Transverse colon (tissue), 4 donors: ENCODE measurements around the gene TRPV4. TPM values are rescaled to one million over a fixed set of nuclear protein-coding genes. Genes with fewer than 3 reads are reported as not detected.

Experiments
- DNase-seq: peaks from one replicate; pipeline ENCODE4 v3.0.0-alpha.2; 2019
- H3K27ac ChIP-seq, 4 donors: fragments of 200-600 bp; sonication (generic); 2 replicates each; pipeline ENCODE4 v1.5.1; 2016 to 2018; ENCODE audit warnings: inconsistent platforms in 4 of 4
- H3K27me3 ChIP-seq: fragments of 200-600 bp; sonication (generic); 2 replicates; pipeline ENCODE4 v1.5.1; 2017; ENCODE audit warnings: inconsistent platforms
- H3K36me3 ChIP-seq, 4 donors: fragments of 200-600 bp; sonication (generic); 2 replicates each; pipeline ENCODE4 v1.5.1; 2017 to 2019; ENCODE audit warnings: inconsistent platforms in 4 of 4
- H3K4me1 ChIP-seq, 4 donors: fragments of 200-600 bp; sonication (generic); 2 replicates each; pipeline ENCODE4 v1.5.1; 2017 to 2020; ENCODE audit warnings: inconsistent platforms in 4 of 4
- H3K4me3 ChIP-seq, 4 donors: fragments of 200-600 bp; sonication (generic); 1 replicate in 1 of 4; 2 replicates in 3 of 4; pipeline versions ENCODE4 v1.5.1 to v1.6.1; 2017 to 2019; ENCODE audit warnings: inconsistent platforms in 4 of 4
- H3K9me3 ChIP-seq, 2 donors: fragments of 200-600 bp; sonication (generic); 2 replicates each; pipeline ENCODE4 v1.5.1; 2017 to 2019; ENCODE audit warnings: inconsistent platforms in 2 of 2
- EP300 ChIP-seq: sonication (generic); formaldehyde crosslinking; IDR thresholded peaks from one replicate; pipeline ENCODE4 v1.6.1; 2017; ENCODE audit warnings: antibody characterized with exemption, low read depth
- POLR2A ChIP-seq: fragments of 450-650 bp; IDR thresholded peaks from one replicate; pipeline ENCODE4 v1.6.1; 2016; ENCODE audit warnings: antibody characterized with exemption, mild to moderate bottlenecking, moderate library complexity
- POLR2AphosphoS5 ChIP-seq, 3 donors: sonication (generic); formaldehyde crosslinking; IDR thresholded peaks; one replicate each; pipeline ENCODE4 v1.6.1; 2016; ENCODE audit warnings: antibody characterized with exemption in 3 of 3
- WGBS, 2 donors: methylation state at CpG; one replicate each; pipeline ENCODE4 v1.1.5; 2018; ENCODE audit warnings: low coverage in 1 of 2; 5-methylcytosine and 5-hydroxymethylcytosine counted together
- in situ Hi-C, 4 donors: fragments of 200-750 bp; cut with MboI; loops; one replicate each; pipeline versions ENCODE4 v1.15.0 to v1.15.1; 2017; ENCODE audit warnings: low sequenced_read_pairs in 3 of 4, low pct_ligation_motif_present in 1 of 4, low pct_unique_long_range_greater_than_20kb in 1 of 4
- intact Hi-C: fragments of 100-400 bp; cut with DNase I; formaldehyde crosslinking; loops from one replicate; pipeline ENCODE4 v1.15.1; 2023; ENCODE audit warnings: low total_unique reads
- total RNA-seq, 4 donors: library from RNA; depleted of rRNA; stranded (reverse); fragments of >200 nt; gene quantifications; one replicate each; pipeline ENCODE4 v1.1.0, GENCODE V29; 2016
- TF ChIP-seq, protein P1 (sequence below), 5 experiments: fragments of 200-600 bp in 3 of 5; fragments of 450-650 bp in 2 of 5; sonication (generic) in 3 of 5; IDR thresholded peaks; 1 replicate in 2 of 5; 2 replicates in 3 of 5; pipeline ENCODE4 v1.5.1; 2016 to 2017; ENCODE audit warnings: antibody characterized with exemption in 5 of 5, inconsistent platforms in 3 of 5, mild to moderate bottlenecking in 2 of 5, moderate library complexity in 1 of 5

The TRPV4 gene
- total RNA-seq, 4 donors from 2014 or later: 0.27 TPM; not detected in 3

DNA sequence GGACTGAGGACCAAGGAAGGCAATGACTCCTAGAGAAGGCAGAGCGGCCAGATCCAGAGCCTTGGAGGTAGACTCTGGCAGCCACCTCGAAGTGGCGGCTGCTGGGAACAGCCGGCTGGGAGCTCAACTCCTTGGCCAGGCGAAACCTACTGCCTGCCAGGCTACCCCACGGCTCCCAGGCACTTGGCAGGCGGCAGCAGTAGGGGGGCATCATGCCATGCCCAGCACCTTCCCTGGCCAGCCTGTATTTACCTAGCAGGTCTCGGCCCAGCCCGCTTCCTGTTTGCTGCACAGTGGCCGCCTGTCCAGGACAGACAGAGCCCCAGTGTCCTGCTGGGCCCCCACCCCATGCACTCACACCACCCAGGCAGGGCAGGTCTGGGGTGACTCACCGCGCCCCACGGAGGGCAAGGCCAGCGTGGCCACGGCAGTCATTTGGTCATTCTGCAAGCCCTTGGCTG is 10.2 kb downstream of the TRPV4 start:
- Histone ChIP-seq H3K27ac (no peak overlapping the region), H3K4me1 (no peaks in the 10 kb centered on the region), H3K27me3 (peaks cover 3% of the 10 kb centered on the region), H3K9me3 (no peaks in the 10 kb centered on the region), H3K4me3 (no peak overlapping the region), H3K36me3 (no peaks in the 10 kb centered on the region)
- TF ChIP-seq POLR2A: no peak
- TF ChIP-seq EP300: no peak
- no peak for TF ChIP-seq POLR2AphosphoS5 (IDR thresholded peaks at IDR 0.05)
- TF ChIP-seq, protein P1, sequence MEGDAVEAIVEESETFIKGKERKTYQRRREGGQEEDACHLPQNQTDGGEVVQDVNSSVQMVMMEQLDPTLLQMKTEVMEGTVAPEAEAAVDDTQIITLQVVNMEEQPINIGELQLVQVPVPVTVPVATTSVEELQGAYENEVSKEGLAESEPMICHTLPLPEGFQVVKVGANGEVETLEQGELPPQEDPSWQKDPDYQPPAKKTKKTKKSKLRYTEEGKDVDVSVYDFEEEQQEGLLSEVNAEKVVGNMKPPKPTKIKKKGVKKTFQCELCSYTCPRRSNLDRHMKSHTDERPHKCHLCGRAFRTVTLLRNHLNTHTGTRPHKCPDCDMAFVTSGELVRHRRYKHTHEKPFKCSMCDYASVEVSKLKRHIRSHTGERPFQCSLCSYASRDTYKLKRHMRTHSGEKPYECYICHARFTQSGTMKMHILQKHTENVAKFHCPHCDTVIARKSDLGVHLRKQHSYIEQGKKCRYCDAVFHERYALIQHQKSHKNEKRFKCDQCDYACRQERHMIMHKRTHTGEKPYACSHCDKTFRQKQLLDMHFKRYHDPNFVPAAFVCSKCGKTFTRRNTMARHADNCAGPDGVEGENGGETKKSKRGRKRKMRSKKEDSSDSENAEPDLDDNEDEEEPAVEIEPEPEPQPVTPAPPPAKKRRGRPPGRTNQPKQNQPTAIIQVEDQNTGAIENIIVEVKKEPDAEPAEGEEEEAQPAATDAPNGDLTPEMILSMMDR (IDR thresholded peaks at IDR 0.05): no peak
- DNase-seq: no peak
- in situ Hi-C loops (no loop called here), intact Hi-C loops (no loop called here)
- 70 to 77% methylated on average over 2 to 4 of the region's 15 CpGs for WGBS, 2 donors

DNA sequence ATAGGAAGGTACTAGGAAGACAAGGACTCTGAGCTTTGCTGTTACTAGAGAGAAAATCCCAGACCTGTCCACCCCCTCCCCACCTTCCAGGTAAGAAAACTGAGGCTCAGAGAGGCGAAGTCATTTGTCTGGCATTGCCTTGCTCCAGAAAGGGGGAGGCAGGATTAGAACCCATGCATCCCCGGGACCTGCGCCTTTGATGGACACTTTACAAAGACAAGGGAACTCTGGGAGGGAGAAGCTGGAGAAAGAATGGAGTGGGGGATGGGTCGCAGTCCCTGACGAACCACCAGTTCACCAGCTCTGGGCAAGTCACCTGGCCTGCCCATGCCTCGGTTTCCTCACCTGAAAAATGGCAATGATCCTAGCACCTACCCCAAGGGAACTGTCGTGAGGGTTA is 10.8 kb downstream of the TRPV4 start:
- no peak overlapping the region for H3K27ac ChIP-seq
- H3K27me3 ChIP-seq: peaks cover 4% of the 10 kb centered on the region
- no peak overlapping the region for H3K4me3 ChIP-seq
- H3K36me3 ChIP-seq: no peaks in the 10 kb centered on the region
- in situ Hi-C loops: no loop called here
- no peaks in the 10 kb centered on the region for H3K4me1 ChIP-seq
- DNase-seq: no peak
- intact Hi-C loops: no loop called here
- no peaks in the 10 kb centered on the region for H3K9me3 ChIP-seq
- TF ChIP-seq EP300: no peak
- TF ChIP-seq POLR2AphosphoS5 (IDR thresholded peaks at IDR 0.05): no peak
- no peak for TF ChIP-seq POLR2A
- TF ChIP-seq, protein P1 (IDR thresholded peaks at IDR 0.05): no peak
- 82 to 83% methylated on average over 6 to 7 of the region's 7 CpGs for WGBS, 2 donors

DNA sequence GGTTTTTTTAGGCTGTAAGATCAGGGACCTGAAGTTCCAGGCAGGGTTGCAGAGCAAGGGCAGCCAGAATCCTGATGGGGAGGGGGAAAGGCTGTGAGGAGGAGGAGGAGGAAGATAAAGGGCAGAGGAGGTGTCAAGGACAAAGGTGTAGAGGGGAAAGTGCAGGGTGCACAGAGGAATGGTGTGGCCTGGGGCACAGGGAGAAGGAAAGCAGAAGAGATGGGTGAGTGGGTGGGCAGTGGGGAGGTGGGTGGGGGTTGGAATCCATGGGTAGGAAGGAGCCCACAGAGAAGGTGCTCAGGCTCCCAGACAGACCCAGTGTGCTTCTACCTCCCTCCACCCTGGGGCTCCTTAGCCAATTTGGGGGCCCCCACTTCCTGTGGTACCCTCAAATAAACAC is 11.2 kb downstream of the TRPV4 start:
- Histone ChIP-seq H3K4me1 (no peaks in the 10 kb centered on the region), H3K4me3 (no peak overlapping the region), H3K9me3 (no peaks in the 10 kb centered on the region), H3K36me3 (no peaks in the 10 kb centered on the region), H3K27me3 (peaks cover 4% of the 10 kb centered on the region), H3K27ac (no peak overlapping the region)
- intact Hi-C loops (no loop called here), in situ Hi-C loops (no loop called here)
- no peak for DNase-seq
- no peak for TF ChIP-seq POLR2A
- TF ChIP-seq, protein P1 (IDR thresholded peaks at IDR 0.05): no peak
- TF ChIP-seq EP300: no peak
- TF ChIP-seq POLR2AphosphoS5 (IDR thresholded peaks at IDR 0.05): no peak

DNA sequence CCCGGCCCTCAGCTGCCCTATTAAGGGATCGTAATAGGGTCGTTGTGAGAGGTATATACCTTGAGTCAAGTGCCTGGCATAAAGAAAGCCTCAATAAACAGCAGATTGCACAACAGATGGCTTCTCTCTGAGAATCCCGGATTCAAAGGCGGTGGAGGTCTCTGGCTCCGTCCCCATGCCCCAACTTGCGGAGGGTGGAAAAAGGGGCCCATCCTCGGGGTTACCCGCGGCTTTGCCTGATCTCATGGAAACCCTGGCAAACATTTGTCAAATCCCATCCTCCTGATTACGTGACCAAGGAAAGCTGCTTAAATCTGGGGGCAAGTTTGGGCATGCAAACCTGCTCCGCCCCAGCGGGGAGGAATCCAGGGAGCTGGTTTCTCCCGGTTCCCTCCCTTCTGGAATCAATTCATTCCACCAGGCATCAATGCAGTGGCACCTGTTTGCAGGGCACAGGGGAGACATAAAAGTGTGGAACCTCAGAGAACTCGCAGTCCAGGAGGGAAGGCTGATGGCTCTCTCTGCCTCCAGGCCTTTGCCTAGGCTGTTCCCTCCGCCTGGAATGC is 12.3 kb downstream of the TRPV4 start:
- intact Hi-C loops (no loop called here), in situ Hi-C loops (no loop called here)
- DNase-seq: no peak
- Histone ChIP-seq H3K4me3 (no peak overlapping the region), H3K36me3 (no peaks in the 10 kb centered on the region), H3K27ac (no peak overlapping the region), H3K27me3 (peaks cover 4% of the 10 kb centered on the region), H3K4me1 (no peaks in the 10 kb centered on the region), H3K9me3 (no peaks in the 10 kb centered on the region)
- TF ChIP-seq EP300 (no peak), POLR2AphosphoS5 (IDR thresholded peaks at IDR 0.05) (no peak), POLR2A (no peak)
- TF ChIP-seq, protein P1 (IDR thresholded peaks at IDR 0.05): no peak
- 74% methylated on average over 16 of the region's 16 CpGs; no CpG with 5 or more reads in 1 of the 2 donors for WGBS, 2 donors
